ENCODE results near the gene CORO2B. TPM values are rescaled to one million over a fixed set of nuclear protein-coding genes. Genes with fewer than 3 reads are reported as not detected.
A peak's percentile ranks its signal among the peaks of the same experiment; 100 is the strongest.

The CORO2B gene
- polyA plus RNA-seq, 1 of the 3 experiments (the other 2 are of a cell fraction) = 3.6 TPM

- no peak for DNase-seq
- H3K9ac ChIP-seq = peak overlapping the region; percentile 11; the same call in 1 of the 2 replicates
- no peaks in the 10 kb centered on the region for H3K79me2 ChIP-seq (ENCODE audit: insufficient read depth)
- TF ChIP-seq RCOR1 (IDR thresholded peaks at IDR 0.05; ENCODE audit: low read length) (no peak), CTCF (IDR thresholded peaks at IDR 0.05) (no peak), NFIC (IDR thresholded peaks at IDR 0.05; ENCODE audit: borderline replicate concordance) (peak; percentile 95), MXI1 (IDR thresholded peaks at IDR 0.05; ENCODE audit: low read depth, low read length) (no peak), USF2 (IDR thresholded peaks at IDR 0.05; ENCODE audit: borderline replicate concordance, low read depth, low read length) (no peak), JUND (IDR thresholded peaks at IDR 0.05) (peak; percentile 81), REST (IDR thresholded peaks at IDR 0.05; ENCODE audit: low read depth, low read length) (no peak), POLR2AphosphoS5 (IDR thresholded peaks at IDR 0.05; ENCODE audit: low read depth, low read length) (peak; percentile 29; the same call in 1 of the 2 replicates), PBX3 (IDR thresholded peaks at IDR 0.05) (peak; percentile 62), FOSL2 (IDR thresholded peaks at IDR 0.05; ENCODE audit: borderline replicate concordance, low read depth) (peak; percentile 83; the same call in 1 of the 2 replicates), MAX (IDR thresholded peaks at IDR 0.05; ENCODE audit: low read depth) (peak; percentile 80), SIN3A (IDR thresholded peaks at IDR 0.05; ENCODE audit: borderline replicate concordance, low read depth, low read length) (no peak), GABPA (IDR thresholded peaks at IDR 0.05; ENCODE audit: low read depth) (no peak), EP300 (IDR thresholded peaks at IDR 0.05; ENCODE audit: borderline replicate concordance in 1 of 2, low read depth in 1 of 2, low read length in 1 of 2) (peak in 1 of 2 experiments; percentile 84; a peak in 2 of 4 replicates), TEAD4 (IDR thresholded peaks at IDR 0.05; ENCODE audit: borderline replicate concordance, insufficient read depth) (peak; percentile 81), NRF1 (IDR thresholded peaks at IDR 0.05; ENCODE audit: low read depth, low read length) (no peak), SMC3 (IDR thresholded peaks at IDR 0.05; ENCODE audit: low read depth, low read length) (no peak), RXRA (IDR thresholded peaks at IDR 0.05; ENCODE audit: borderline replicate concordance, low read depth) (peak; percentile 81; the same call in 1 of the 2 replicates), EZH2phosphoT487 (IDR thresholded peaks at IDR 0.05; ENCODE audit: borderline replicate concordance, low read depth) (no peak), FOXM1 (IDR thresholded peaks at IDR 0.05; ENCODE audit: low read depth) (no peak), TCF12 (IDR thresholded peaks at IDR 0.05) (peak; percentile 82)
- ChIA-PET POLR2A (interaction anchor here (0.6 kb wide), 1 partner anchor 59 kb away, joined by 3 read pairs; no protein-coding TSS in a partner anchor), CTCF (interaction anchor here (7.3 kb wide), 1 partner anchor 7 kb away, joined by 55 read pairs; no protein-coding TSS in a partner anchor)
- H3K27me3 ChIP-seq (ENCODE audit: insufficient read depth) = no peaks in the 10 kb centered on the region
- peak overlapping the region; percentile 23; the same call in 1 of the 2 replicates for H2AFZ ChIP-seq (ENCODE audit: low read depth)
- peaks cover 6% of the 10 kb centered on the region for H3F3A ChIP-seq (replicated peaks; ENCODE audit: insufficient read depth)
- no peaks in the 10 kb centered on the region for H3K9me2 ChIP-seq
- H3K27ac ChIP-seq (ENCODE audit: low read depth in 2 of 2, low read length in 1 of 2) = peak overlapping the region in 1 of 2 experiments; percentile 87; a peak in 2 of 4 replicates
- H3K36me3 ChIP-seq (replicated peaks in 1 of 2; ENCODE audit: control insufficient read depth in 1 of 2, insufficient read depth in 2 of 2, low read length in 1 of 2) = no peaks in the 10 kb centered on the region
- peak overlapping the region; percentile 32; the same call in 1 of the 2 replicates for H3K4me2 ChIP-seq
- H3K4me3 ChIP-seq (ENCODE audit: low read depth in 2 of 2, low read length in 1 of 2) = no peak overlapping the region
- no peaks in the 10 kb centered on the region for H3K9me3 ChIP-seq
- peaks cover 0 to 13% of the 10 kb centered on the region in 2 experiments; a peak in 2 of 4 replicates for H3K4me1 ChIP-seq (ENCODE audit: control insufficient read depth in 1 of 2, insufficient read depth in 2 of 2, low read depth in 1 of 2, low read length in 1 of 2)
- H4K20me1 ChIP-seq (ENCODE audit: insufficient read depth) = no peaks in the 10 kb centered on the region
- 48% methylated on average over 8 of the region's 8 CpGs for WGBS (ENCODE audit: low lambda C conversion rate)
Observed at GRCh38 chr15:68543165-68544008, 35.4 kb upstream of the CORO2B start.
